Hematopoietic multipotent progenitor cell (in vitro differentiated cells): Measurements from ENCODE around the gene COTL1. TPM values are rescaled to one million over a fixed set of nuclear protein-coding genes. Genes with fewer than 3 reads are reported as not detected.
"Not testable (repeated sequence)": the region's sequence is repeated elsewhere in the genome, so short reads cannot be mapped to it uniquely, and the experiment has no call there.

Experiments used
- DNase-seq, 3 donors: peaks; one replicate each; pipeline ENCODE4 v3.0.0-alpha.2; 2011 to 2015; ENCODE audit warnings: low read depth in 2 of 3, low spot score in 2 of 3
- total RNA-seq: library from RNA; depleted of rRNA; stranded (reverse); fragments of >200 nt; gene quantifications from one replicate; pipeline ENCODE4 v1.2.3, GENCODE V29; 2012

COTL1 gene
- total RNA-seq, 1 donor, result 31.8 TPM

DNA sequence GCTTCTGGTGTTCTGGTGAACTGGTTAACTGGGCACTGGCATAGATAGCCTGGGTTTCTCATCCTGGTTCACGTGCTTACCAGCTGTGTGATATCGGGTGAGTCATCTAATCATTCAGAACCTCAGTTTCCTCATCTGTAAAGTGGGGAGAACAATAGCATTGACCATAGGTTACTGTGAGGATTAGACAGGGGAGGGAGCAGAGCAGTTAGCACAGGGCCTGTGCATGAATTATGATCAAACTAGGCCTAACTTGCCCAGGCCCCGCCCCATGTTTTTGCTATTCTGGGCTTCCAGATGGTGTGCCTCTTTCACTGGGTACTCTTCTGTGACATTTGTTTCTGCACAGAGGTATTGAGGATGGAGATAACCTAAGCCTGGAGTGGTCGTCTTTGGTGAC, 25.8 kb upstream of the COTL1 start:
- DNase-seq, result no peak

DNA sequence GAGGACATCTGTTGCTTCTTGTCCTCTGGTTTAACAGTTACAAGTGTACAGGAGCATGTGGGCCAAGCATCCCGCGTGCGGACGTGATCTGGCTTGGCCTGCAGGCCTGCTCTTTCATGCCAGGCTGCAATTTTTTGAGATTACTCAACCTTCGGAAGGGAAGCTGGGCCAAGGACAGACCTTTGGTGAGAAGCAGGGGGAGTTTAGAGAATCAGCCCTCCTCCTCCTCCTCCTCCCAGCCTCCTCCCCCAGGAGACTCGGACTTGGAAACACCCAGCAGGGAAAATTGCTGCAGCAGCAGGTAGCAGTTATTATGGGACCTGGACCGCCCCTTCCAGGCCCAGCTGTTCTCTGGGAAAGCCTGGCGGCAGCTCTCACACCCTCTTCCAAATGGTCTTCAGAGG, 25.3 kb upstream of the COTL1 start:
- DNase-seq, result no peak

DNA sequence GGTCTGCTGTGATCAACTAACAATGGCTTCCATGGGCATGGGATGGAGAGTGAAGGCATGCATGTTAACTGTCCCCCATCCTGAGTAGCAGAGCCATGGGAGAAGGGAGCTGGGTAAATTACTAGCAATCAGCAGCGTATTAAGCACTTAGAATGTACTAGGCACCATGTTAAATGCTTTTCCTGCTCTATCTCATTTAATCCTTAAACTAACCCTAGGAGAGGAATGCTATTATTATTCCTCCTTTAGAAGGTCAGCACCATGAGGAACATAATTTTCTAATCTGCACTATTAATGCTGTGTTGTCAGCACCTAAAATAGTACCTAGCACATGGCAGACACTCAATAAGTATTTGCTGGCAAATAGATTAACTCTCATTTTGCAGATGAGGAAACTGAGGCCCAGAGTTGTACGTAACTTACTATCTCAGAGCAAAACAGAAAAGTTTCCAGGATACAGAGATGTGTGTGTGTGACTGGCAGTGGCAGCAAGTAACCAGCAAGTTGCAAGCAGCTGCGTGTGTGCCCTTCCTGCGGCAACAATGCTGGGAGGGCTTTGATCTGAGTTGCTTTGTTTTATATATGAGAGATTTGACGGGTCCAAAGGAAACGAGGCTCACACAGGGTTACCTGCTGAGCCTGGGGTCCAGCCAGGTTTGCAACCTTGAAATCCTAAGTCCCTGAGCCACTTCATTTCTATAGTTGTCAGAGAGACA, 23.9 kb upstream of the COTL1 start:
- DNase-seq, result no peak

DNA sequence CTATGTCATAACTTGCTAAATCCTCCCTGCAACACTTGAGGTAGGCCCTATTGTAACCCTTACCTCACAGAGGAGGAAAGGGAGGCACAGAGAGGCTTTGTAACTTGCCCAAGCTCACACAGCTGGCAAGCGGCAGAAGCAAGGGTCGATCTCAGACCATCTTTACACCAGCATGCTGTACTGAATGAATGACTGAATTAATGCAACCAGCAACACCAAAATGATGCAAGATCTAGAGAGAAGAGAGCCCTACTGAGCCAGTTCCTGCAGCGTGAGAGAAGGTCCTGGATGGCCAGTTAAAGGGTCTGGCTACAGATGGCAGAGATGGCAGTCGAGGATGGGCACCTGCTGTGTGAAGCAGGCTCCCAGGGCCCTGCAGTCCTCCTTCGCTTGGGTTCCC, 22.3 kb upstream of the COTL1 start:
- no peak for DNase-seq

DNA sequence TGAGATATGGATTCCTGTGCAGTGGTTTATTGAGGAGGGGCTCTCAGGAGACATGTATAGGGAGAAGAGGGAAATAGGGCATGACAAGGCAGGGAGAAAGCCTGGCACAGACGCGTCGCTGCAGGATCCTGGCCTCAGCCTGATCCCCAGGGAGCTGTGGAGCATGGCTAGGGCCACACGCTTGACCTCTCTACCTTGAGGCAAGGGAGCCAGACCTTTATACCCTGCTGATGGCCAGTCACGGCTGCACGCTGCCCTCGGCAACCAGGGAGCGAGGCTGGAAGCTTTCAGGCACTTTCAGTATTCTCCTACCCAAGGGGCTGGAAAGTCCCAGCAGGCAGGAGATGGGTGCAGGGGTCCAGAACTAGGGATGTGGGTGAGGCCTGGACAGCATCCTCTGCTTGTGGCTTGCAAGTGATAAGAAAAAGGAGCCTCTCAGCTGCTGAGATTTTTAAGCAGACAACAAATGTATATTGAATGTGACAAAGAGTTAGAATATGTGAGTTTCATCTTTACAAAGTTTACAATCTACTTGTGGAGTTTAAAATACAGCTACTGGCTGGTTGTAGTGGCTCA, 20.4 kb upstream of the COTL1 start:
- DNase-seq, result no peak

DNA sequence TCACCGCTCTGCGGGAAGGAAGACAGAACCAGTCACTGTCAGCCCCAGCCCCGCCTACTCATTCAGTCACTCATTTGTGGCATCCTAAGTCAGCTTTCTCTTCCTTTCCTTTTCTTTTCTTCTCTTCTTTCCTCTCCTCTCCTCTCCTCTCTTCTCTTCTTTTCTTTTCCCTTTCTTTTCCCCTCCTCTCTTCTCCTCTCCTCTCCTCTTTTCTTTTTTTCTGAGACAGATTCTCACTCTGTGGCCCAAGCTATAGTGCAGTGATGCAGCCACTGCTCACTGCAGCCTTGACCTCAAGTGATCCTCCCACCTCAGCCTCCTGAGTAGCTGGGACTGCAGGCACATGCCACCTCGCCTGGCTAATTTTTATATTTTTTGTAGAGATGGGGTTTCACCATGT, 19.8 kb upstream of the COTL1 start:
- no peak for DNase-seq

DNA sequence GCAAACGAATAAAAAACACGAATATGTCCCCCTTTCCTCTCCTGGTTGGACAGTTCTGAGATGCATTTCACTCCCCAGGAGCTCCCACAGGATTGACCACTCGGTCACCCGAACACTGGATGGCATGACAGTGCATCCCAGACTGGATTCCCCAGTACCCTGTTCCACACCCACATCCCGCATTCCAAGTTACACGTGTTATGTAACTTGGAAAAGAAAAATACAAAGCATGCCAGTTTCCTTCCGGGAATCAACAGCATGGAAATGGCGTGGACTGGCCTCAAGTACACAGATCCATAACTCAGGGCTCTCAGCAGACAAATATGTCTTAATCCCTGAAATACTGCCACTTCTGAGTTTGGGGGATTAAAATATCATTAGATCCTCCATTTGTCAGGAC, 17.8 kb upstream of the COTL1 start:
- no peak for DNase-seq

DNA sequence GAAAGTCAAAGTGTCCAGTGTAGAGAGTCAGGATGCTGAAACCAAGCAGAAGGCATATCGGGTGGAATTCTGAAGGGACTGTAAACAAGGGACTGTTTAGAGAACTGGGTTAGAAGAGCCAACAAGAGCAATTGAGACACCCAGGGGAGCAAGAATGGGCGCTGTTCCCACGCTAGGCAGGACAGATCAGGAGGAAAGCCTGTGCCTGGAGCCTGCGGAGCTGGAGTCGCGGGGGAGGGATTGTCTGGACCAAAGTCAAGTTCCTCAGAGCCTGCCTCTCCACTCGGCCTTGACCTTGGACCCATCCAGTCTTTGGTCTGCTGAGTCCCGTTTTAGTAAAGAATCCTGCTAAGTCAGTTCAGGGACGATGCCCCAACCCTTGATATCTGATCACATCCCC, 15.7 kb upstream of the COTL1 start:
- DNase-seq, result no peak

DNA sequence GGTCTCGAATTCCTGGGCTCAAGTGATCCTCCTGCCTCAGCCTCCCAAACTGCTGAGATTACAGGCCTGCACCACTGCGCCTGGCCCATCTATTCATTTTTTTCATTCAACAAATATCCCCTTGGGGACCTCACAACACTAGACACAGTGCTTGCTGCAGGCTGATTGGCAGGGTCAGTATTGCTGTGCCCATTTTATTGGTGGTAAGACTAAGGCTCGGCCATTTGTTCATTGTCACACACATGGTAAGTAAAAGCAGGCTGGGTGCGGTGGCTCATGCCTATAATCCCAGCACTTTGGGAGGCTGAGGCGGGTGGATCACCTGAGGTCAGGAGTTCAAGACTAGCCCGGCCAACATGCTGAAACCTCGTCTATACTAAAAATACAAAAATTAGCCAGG, 15.0 kb upstream of the COTL1 start:
- not testable (repeated sequence) for DNase-seq

DNA sequence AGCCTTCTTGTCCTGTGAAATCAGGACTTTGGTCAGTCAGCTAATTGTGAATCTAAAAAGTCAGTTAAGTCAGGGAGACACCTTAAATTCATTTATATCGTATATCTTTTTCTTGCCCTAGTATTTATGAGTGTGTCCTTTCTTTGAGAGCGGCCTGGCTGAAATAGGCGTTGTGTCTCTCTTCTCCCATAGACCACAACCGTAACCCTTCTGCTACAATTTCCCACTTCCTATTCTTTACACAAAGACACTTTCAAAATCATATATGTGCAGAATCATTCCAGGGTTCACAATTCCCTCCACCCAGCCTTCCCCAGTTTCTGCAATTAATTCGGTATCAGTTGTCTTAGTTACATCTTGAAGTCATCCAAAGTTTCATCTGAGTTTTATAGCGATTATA, 14.0 kb upstream of the COTL1 start:
- DNase-seq, result no peak

DNA sequence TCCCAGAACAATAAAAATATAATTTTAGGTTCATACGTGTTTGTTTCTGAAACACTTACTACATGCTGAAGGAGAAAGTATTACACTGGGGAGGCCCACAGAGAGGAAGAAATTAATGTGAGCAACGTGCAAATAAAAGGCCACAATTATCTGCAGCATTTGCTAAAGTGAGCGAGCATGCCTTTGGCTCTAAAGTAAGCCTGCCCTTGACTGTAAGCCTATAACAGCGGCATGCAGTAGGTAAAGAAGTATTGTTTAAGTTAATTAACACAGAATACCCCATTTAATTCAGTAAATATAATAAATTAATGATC, 13.2 kb upstream of the COTL1 start:
- no peak for DNase-seq

DNA sequence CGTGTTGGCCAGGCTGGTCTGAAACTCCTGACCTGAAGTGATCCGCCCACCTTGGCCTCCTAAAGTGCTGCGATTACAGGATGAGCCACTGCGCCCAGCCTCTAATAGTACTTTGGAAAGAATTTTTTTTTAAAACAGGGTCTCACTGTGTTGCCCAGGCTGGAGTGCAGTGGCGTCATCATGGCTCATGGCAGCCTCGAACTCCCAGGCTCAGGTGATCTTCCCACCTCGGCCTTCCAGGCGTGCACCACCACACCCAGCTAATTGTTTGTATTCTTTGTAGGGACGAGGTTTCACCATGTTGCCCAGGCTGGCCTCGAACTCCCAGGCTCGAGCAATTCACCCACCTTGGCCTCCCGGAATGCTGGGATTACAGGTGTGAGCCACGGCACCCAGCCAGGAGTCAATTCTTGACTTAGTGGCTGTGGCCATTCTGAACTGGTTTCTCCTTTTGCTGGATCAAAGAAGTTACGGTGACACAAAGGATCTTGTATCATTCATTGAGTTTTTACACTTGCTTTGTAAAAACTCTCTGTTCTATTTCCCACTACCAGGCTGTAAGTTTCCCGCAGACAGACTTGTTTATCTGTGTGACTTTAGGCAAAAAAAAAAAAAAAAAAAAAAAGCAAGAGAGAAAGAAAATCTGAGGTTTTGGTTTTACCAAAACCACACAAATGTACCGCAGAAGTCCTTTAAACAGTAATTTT, 12.7 kb upstream of the COTL1 start:
- no peak for DNase-seq

DNA sequence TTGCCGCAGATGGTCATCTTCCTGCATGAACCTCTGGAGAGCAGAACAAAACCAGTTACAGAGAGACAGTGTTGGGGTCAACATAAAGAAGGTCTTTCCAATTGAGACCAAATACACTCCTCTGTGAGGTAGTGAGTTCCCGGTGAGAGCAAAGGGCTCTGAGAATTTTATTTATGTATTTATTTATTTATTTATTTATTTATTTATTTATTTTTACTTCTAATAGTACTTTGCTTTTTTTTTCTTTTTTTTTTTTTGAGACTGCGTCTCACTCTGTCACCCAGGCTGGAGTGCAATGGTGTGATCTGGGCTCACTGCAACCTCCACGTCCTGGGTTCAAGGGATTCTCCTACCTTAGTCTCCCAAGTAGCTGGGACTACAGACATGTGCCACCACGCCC, 12.1 kb upstream of the COTL1 start:
- no peak for DNase-seq

DNA sequence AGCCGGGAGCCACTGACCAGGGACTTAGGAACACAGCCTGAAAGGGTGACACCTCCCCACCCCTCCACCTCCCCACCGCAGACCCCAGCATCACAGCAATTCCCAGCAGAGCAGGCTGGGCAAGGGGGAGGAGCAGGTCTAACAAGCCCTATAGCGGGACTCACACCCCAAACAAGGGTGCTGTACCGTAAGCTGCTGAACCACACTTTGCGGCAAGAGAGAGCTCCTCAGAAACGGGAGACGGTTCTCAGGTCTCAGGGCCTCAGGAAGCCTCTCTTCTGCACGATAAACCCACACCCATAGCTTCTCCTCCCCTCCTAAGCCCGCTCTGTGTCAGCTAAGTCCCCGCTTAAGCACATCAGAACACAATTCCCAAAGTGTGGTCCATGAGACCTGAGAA, 11.7 kb upstream of the COTL1 start:
- DNase-seq, result no peak

DNA sequence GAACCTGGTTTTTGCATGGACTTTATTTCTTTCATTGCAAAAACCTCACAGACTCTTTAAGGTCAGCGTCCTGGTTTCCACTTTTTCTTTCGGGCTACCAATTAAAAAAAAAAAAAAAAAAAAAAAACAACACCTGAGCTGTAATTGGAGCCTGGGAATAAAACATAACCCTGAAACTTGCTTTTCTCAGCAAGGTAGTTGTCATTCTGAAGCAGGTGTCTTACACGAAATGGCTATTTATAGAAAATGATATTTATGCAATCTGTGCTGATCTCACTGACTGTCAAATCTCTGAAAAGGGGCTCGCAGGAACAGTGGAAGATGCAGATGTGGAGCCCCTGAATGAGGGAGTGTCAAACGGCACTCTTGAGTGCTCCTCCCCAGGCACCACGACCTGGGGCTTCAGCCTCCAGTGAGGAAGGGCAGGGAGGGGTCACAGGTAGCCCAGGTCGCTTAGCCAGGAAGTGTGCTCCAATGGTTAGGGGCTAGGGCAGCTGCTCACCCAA, 10.4 kb upstream of the COTL1 start:
- no peak for DNase-seq

DNA sequence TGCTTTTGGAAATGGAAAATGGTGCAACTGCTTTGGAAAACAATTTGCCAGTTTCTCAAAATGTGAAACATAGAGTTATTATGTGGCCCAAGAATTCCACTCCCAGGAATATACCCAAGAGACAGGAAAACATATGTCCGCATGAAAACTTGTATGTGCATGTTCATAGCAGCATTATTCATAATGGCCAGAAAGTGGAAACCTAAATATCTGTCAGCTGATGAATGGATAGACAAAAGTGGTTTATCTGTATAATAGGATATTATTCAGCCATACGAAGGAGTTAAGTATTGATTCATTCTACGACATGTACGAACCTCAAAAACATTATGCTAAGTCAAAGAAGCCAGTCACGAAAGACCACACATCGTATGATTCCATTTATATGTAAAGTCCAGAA, 7.7 kb upstream of the COTL1 start:
- DNase-seq, result no peak

DNA sequence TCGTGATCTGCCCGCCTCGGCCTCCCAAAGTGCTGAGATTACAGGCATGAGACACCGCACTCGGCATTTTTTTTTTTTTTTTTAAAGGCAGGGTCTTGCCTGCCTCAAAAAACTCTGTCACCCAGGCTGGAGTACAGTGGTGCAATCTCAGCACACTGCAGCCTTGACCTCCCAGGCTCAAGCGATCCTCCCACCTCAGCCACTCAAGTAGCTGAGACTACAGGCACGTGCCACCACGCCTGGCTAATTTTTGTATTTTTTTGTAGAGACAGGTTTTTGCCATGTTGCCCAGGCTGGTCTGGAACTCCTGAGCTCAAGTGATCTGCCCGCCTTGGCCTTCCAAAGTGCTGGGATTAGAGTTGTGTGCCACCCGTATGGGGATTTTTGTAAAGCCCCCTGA, 3.0 kb upstream of the COTL1 start:
- not testable (repeated sequence) for DNase-seq

DNA sequence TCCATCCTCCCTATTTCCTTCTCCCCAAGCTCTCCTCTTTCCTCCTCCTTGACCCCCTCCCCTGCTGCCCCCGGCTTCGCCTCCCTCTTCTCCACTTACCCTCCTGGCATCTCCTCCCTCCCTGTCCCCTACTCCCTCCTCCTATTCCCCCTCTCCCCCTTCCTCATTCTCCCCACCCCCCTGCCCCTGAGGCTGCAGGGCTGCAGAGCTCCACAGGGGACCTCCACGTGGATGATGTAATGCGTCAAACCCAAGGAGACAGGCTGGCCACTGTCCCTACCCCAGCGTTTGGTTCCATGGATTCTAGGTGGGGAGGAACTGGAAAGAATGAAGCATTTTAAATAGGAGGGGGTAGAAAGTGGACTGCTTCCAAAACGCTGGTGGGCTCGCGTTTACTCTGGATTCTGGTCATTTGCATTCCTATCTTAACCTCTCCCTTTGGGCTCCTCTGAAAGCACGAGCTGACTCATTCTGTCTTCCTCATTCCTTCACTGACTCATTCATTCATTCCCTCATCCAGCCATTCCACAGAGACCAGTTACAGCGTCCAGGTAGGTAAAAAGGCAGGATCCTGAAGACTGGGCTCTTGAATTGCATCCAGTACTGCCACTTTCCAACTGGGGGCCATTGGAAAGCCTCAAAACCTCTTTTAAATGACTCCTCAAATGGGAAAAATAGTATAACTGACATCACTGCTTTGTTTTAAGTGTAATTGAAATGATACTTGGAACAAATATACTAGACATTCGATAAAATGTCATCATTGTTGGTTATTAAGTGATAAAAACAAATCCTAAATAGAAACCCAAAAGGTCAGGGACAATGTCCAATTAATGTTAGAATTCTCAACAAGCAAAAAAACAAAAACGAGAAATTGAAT, 943 bp upstream of the COTL1 start:
- DNase-seq, result peak in 1 of 3 donors; percentile 35

DNA sequence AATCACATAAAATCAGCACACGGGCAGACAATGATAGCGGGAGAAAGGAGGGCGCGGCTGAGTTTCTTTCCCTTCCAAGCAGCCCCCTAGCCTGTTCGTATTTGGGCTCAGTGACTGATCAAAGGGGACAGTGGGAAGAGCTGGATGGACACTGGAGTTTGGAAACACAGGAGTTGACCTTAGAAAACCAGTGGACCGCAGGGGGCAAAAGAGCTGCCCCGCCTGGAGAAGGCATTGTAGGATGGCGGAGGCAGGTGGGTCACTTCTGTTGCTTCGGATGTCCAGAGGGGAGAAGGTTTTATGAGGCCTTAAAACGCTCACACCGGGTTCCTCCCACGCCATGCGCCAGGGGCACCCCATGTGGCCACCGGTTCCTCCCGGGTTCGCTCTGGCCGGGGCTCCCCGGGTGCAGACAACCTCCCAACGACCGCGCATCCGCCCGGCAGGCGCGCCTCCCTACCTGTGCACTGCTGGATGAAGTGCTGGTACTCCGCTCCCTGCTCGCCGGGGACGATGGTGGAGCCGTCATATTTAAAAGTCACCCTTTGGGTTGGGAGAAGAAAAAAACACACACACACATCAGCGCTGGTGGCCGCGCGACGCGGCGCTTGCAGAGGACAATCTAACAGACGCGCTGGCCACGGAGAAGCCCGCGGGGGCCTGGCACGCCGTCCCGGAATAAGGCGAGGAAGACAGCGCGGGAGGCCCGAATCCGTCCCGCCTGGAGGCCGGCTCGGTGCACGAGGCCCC, 662 bp downstream of the COTL1 start:
- DNase-seq, result no peak

DNA sequence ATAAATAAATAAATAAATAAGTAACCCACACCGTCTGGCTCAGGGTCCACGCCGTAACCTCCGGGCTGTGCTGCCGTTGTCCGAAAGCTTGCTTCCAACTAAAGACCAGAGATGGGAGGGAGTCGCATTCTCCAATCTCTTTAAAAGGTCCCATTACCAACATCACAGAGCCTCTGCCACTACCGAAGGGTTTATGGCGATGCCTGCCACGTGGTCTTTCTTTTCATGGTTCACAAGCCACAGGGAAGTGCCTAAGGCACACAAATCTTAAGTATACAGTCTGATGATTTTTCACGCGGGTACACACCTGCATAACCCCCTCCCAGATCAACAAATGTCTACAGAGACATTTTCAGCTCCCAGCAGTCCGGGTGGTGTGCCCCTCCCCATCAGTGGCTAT, 1.4 kb downstream of the COTL1 start:
- DNase-seq, result no peak
